Activated T-helper 9 cell treated with anti-CD3 and anti-CD28 coated beads, Interleukin-2, amount 50 U/mL, for 16 hours (primary cell): ENCODE measurements around the gene MEG3.

Experiments used
- DNase-seq: peaks from one replicate; pipeline ENCODE4 v3.0.0-alpha.2; 2020; ENCODE audit warnings: low read depth

MEG3 gene

GRCh38 chr14:100864960-100865681 lies 39.2 kb downstream of the MEG3 start:
- DNase-seq: no peak

DNA sequence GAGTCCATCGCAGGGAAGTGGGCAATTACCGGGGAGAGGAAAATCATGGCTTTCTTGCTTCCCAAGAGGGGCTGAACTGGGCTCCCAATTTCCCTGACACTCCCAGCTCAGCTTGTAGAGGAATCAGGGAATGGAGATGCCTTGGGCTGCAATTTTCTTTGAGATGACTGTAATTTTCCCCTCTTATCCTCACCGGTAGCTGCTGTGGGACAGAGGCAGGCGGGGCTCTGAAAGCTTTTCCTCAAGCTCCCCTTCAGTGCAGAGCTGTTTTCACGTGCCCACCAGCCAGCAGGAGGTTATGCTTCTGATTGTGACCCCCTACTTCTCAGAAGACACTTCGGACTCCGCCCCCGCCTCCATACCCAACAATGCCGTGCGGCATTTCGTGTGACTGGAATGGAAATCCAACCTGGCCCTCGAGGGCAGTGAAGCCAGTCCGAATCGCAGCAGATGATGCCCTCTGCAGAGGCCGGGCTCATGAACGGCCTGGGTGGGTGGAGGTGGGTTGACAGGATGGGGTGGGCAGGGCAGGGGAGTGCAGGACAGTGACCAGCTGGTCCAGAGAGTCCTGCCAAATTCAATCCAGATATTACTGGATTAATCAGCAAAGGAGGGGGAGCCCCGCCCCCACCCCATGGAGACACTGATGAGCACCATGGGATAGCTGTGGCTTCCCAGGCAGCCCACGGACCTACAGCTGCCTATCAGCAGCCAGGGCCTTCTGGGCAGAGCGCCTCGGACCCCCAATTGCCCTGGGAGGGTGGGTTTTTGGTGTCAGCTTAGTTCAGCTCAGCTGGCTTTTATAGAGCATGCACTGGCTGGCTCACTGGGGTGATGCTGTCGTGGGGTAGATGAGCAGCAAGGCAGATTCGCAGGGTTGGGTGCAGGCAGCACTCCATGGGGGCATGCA lies 40.0 kb downstream of the MEG3 start:
- DNase-seq: no peak

DNA sequence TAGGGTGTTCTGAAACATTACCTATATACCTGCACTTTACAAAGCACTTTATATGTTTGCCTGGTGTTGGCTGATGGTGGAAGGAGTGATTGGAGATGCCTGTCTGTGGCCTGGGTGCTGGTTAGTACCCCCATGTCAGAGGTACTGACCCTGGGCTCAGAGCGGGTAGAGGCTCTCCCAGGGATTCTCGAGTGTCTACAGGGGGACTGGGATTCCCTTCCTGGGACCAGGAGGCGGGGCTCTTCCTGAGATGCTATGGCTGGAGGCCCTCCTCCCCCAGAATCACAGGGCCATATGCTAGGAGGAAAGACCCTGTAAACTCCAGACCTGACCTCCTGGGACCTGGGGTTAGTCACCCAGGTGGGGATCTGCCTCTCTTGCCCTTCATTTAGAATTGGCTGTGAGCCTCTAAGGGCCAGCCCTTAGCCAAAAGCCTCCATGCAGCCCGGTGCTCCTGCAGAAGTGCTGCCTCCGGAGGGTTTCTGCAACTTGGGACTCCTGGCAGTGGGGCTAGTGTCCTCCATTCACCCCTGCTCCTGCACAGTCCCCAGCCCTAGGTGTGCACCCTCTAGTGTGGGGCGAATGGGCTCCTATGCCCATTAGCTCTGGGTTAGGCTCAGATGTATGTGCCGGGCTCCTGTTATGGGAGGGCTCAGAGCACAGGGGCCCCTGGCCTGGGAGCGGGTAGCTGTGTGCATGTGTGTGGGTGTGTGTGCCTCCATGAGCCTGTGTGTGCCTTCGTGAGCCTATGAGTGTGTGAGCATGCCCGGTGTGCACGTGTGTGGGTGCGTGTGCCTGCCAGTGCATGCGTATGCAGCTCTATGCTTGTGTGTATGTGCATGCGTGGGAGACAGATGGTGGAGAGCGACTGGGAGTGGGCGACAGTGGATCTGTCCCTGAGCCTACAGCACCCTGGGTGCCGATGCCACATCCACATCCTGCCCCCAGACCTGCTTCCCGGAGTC lies 41.0 kb downstream of the MEG3 start:
- no peak for DNase-seq

- DNase-seq: no peak
These were observed 41.9 kb downstream of the MEG3 start for GRCh38 chr14:100867631-100868315.

DNA sequence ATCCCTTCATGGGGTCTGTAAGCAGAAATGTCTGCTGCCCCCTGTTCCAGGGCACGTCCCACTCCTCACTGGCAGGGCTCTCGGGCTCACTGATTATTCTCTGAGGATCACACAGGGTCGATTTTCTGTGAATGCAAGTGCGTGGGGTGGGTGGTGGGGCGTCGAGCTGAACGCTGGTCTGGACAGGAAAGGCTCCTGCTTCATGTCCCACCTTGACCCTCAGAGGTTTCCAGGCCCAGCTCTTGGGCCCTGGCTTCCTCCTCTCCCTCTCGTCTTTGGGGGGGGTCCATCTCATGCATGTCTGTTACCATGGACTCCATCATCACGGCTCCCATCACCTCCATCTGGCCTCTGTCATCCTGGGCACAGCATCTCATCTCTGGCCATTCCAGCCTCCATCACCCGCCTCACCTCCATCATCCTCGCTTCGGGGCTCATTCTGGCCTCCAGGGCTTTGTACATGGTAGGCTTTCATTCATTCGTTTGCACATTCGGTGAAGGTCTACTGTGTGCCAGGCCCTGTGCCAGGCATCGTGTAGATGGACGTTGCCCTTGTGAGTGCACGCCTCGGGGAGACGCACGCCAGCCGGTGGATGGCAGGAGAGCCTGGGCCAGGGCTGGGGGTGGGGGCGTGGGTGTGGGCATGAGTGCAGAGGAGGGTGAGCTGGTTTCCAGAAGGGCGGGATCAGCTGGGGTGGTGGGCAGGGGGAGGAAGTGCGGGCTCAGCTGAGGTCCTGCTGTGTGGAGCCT lies 42.9 kb downstream of the MEG3 start:
- no peak for DNase-seq

DNA sequence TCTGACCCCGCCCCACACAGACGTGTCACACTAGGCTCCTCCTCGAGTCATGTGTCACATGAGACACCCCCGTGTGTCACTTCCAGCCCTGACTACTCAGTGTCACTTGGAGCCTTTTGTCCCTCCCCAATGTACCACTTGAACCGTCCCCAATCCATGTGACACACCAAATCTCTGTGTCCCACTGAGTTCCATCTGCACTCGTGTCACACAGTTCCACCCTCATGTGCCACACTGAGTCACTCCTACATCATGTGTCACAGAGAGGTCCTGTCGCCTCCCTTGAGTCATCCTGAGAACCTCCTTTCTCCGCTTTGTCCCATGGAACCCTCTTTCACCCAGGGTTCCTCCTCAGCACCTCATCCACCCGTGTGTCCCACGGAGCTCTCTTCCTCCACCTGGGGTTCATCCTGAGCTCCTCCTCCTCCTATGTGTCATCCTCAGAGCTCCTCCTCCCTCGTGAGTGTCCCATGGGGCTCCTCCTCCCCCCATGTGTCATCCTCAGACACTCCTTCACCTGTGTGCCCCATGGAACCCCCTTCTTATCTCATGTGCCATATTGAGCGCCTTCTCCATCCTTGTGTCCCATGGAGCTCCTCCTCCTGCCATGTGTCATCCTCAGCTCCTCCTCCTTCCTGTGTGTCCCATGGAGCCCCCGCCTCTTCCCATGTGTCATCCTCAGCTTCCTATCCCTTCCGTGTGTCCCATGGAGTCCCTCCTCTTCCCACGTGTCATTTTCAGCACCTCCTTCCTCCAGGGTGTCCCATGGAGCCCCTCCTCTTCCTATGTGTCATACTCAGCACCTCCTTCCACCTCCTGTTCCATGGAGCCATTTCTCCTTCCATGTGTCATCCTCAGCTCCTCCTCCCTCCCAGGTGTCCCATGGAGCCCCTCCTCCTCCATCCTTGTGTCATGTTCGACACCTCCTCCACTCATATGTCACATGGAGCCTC lies 45.6 kb downstream of the MEG3 start:
- no peak for DNase-seq

GRCh38 chr14:100872259-100873095 lies 46.6 kb downstream of the MEG3 start:
- DNase-seq: no peak

DNA sequence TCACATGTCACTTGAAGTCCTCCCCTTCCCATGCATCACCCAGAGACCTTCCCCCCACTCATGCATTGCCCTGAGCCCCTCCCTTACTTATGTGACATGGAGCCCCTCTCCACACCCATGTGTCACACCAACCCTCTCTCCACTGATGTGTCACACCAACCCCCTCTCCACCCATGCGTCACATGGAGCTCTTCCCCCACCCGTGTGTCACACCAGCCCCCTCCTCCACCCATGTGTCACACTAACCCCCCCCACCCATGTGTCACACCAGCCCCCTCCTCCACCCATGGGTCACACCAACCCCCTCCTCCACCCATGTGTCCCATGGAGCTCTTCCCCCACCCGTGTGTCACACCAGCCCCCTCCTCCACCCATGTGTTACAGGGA lies 47.2 kb downstream of the MEG3 start:
- no peak for DNase-seq

- DNase-seq: no peak
These were observed 48.1 kb downstream of the MEG3 start for GRCh38 chr14:100874051-100874410.

- DNase-seq: no peak
These were observed 48.6 kb downstream of the MEG3 start for GRCh38 chr14:100874411-100875091.

- no peak for DNase-seq
These were observed 49.2 kb downstream of the MEG3 start for GRCh38 chr14:100875126-100875525.

DNA sequence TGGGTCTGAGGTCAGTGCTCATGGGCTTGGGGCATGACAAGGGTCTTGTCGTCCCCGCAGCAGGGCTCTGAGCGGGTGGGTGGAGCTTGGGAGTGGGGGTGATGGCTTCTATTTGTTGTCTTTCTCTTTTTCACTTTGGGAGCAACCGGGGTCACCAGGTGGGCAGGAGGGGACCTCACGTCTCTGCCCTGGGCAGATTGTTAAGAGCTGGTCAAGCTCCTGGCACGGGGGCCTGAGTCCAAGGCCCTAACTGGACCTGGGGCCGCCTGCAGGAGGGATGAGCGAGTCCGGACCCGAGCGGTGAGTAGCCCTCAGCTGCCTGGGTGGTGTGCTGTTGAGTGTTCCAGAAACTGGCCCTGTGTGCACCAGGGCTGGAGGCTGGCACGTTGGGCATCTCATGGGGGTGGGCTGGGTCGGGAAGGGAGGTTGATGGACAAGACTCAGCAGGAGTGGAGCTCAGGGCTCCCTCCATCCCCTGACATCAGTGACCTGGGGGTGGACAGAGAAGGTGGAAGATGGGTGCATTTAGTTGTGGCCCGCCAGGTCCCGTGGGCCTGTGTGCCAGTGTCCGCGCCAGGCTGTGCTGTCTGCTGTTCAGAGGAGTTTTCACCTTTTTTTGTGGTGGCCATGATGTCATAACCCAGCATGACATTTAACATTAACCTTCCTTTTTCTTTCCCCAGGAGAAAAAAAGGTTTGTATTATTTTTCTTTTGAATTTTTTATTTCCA lies 50.1 kb downstream of the MEG3 start:
- DNase-seq: no peak

DNA sequence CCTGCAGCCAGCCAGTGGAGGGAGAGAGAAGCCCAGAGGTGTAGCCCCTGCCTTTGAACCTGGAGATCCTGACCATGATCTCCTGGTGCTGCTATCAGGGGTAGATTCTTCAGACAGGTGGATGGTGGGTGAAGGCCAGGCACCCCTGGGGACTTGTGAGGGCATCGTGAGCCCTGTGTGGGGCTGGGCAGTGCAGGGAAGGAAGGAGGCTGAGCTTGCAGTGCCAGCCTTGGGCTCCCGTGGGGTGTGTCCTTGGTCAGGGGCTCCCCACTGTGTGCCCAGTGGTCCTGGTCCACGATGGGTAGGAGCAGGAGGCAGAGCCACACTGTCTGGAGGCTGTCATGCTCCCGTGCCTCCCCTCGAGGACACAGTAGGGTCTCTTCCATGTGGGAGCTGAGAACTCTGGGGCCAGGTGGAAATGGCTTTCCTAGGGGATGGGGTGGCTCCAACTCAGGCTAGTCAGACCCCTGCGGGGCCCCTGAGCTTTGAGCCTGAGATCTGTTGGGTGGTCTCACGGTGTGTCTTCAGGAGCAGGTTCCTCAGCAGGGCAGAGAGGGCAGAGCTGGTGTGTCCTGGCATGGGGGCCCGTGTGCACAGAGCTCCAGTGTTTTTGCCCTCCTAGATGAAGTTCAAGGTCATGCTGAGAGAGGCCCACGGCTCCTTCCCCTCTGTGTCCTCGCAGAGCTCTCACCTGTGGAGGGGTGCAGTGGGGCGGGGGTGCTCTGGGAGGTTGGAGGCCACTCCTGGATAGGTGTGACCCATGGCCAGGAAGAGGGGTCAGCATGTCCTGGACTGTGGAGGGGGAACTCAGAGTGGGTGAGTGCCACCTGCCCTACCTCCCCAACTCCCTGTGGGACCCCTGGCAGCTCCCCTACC lies 52.6 kb downstream of the MEG3 start:
- no peak for DNase-seq

DNA sequence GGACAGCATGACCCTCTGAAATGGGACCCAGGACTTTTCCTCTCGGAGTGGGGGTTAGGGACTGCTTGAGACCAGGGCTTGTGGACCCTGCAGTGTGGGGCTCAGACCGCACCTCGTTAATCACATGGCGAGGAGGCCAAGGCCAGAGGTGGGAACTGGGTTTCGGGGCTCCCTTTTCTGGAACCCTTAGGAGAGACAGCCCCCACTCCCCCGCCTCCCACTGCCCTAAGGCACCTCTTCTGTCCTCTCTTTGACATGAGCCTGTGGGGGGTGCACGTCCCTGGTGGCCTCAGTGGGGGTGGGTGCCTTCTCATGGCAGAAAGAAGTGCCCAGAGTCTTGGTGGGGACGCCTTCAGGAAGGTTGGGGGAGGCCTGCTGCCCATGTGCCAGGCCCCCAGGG lies 53.3 kb downstream of the MEG3 start:
- no peak for DNase-seq

DNA sequence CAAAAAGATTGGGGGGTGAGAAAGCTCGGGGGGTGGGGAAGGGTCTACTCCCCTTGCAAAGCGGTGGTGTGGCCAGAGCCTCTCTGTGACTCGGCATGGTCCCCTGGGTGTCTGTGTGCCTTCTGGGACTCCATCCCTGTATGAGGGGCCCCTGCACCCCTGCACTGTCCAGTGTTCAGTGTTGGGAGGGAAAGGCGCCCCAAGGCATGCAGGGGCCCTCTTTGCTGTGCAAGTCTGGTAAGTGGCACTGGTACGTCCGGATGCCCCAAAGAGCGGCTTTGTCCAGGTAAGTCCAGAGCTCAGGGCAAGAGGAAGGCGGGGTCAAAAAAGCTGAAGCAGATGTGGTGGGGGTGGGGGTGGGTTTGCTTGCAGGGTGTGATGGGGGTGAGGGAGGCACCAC lies 53.9 kb downstream of the MEG3 start:
- DNase-seq: no peak

DNA sequence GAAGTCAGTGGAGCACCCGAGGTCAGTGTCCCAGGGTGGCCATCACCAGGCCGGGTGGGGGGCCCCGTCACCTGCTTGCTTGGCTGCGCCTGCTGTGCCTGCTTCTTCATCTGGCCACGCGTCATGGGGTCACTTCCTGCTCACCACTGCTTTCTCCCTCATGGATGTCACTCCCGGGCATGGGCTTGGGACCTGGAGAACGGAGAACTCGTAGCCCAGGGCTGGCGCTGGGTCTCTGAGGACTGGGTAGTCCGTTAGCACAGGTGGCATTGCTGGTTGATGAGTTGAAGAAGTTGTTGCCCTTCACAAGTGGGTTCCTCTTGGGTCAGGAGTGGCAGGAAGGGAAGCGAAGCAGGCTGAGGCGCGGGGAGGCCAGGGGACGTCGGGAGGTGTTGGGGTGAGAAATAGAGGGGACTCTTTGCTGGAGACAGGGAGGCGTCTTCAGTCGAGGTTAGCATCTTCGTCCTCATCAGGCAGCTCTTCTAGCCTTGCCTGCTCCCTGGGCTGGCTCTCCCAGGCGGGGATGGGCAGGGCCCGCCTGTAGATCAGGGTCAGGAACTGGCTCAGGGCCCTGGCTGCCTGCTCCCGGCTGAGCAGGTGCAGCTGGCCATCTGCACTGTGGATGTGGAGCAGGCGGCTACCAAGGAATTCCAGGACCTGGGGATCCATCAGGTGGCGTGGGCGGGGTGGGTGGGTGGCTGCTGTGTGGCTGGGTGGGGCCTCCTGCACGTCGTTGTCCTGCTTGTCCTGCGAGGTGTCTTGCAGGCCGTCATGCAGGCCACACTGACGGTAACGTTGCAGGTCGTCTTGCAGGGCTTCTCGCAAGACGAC lies 54.6 kb downstream of the MEG3 start:
- no peak for DNase-seq
